ACC112 (cell line): ENCODE data around the gene MINDY3.
"Not testable (repeated sequence)": the region's sequence is repeated elsewhere in the genome, so short reads cannot be mapped to it uniquely, and the experiment has no call there.

Experiments
- H2AFZ ChIP-seq: fragments of 200-600 bp; sonication (generic); one replicate; pipeline ENCODE4 v1.6.0; 2017; ENCODE audit warnings: antibody characterized with exemption, low read length; ENCODE audit not compliant: unreplicated experiment
- H3K27ac ChIP-seq: fragments of 200-600 bp; sonication (generic); 2 replicates; pipeline ENCODE4 v1.5.1; 2014; ENCODE audit warnings: low read depth, mild to moderate bottlenecking, antibody characterized with exemption, low read length, moderate library complexity
- H3K27me3 ChIP-seq: fragments of 200-600 bp; sonication (generic); 2 replicates; pipeline ENCODE4 v1.6.1; 2014; ENCODE audit warnings: mild to moderate bottlenecking, antibody characterized with exemption, low read length, moderate library complexity, mixed read lengths; ENCODE audit not compliant: insufficient read depth
- H3K36me3 ChIP-seq: fragments of 200-600 bp; sonication (generic); 2 replicates; pipeline ENCODE4 v1.6.1; 2016; ENCODE audit warnings: mild to moderate bottlenecking, antibody characterized with exemption, low read length, moderate library complexity, mixed read lengths; ENCODE audit not compliant: insufficient read depth
- H3K4me1 ChIP-seq: fragments of 200-600 bp; sonication (generic); one replicate; pipeline ENCODE4 v1.6.1; 2016; ENCODE audit warnings: low read length, mixed read lengths; ENCODE audit not compliant: insufficient read depth, unreplicated experiment, control insufficient read depth
- H3K4me3 ChIP-seq: fragments of 200-600 bp; sonication (generic); 2 replicates; pipeline ENCODE4 v1.5.1; 2014; ENCODE audit warnings: mild to moderate bottlenecking, low read depth, low read length
- H3K79me2 ChIP-seq: fragments of 200-600 bp; sonication (generic); one replicate; pipeline ENCODE4 v1.6.0; 2016; ENCODE audit warnings: low read length; ENCODE audit not compliant: control insufficient read depth, unreplicated experiment, insufficient read depth

Gene MINDY3

DNA sequence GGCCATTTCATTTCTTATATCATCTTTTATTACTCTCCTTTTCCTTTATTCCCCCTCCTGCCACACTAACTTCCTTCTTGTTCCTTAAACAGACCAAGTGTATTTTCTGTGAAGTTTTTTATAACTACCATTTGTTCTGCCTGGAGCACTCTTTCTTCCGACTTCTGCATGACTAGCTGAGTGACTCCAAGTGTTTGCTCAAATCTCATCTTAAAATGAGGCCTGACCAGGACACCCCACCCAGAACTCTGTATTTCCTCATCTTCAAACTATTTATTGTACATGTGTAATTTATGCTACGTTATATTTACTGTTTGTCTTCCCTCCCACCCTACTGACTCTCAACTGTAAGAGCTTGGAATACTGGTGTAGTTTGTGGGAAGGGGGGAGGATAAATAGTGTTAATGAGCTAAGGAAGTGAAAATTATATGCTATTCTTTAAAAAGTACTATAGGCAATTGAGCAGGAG, 3.2 kb downstream of the MINDY3 start:
- Histone ChIP-seq H3K36me3 (no peaks in the 10 kb centered on the region), H2AFZ (no peak overlapping the region), H3K27ac (no peak overlapping the region), H3K79me2 (peaks cover 65% of the 10 kb centered on the region), H3K4me1 (peaks cover 13% of the 10 kb centered on the region), H3K4me3 (no peak overlapping the region), H3K27me3 (no peaks in the 10 kb centered on the region)

DNA sequence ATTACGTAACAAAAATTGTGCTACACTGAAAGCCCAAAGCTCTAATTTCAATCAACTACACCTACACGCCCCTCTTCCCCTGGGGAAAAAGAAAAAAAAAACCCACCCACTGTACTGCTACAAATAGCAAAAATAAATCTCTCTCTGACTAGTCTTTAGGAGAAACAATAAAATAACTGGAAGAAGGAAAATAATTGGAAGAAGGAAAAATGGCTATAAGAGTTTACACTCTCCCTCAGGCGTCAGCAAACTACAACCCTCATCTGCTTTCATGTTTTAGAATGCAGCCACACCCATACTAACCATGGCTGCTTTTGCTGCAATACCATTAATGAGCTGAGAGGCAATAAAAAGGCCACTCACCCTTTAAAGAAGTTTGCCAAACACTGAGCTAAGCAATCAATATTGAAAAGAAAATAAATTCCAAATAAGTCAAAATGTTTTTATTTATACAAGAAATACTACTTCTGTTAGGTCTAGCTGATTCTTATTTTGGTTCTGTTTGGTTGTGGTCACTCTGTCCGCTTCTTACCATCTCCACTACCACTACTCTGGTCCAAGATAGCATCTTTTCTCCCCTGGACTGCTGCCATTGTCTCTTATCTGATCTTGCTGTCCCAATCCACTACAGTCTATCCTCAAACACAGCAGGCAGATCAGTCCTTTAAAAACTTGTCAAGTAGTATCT, 3.8 kb downstream of the MINDY3 start:
- Histone ChIP-seq H3K4me3 (no peak overlapping the region), H3K4me1 (peaks cover 13% of the 10 kb centered on the region), H3K27me3 (no peaks in the 10 kb centered on the region), H3K79me2 (peaks cover 72% of the 10 kb centered on the region), H3K36me3 (0 out of 2 replicates have a peak, but pooled peaks cover 3% of the 10 kb centered on the region), H2AFZ (no peak overlapping the region), H3K27ac (no peak overlapping the region)

DNA sequence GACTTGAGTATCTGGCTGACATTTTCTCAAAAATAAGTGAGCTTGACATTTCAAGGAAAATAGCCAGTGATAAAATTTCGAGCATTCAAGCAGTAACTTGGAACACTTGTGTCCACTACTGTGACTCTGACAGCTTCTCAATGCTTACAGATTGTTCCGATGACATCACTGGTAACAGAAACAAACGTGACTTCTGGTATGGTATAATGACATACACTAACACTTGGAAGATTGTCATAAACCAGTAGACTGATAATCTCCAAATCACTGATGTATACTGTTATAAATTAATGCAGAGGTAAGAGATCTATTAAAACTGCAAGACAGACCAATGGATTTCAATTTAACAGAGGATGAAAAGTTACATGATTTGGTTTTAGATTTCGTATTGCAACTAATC, 6.5 kb downstream of the MINDY3 start:
- H3K36me3 ChIP-seq: 0 out of 2 replicates have a peak, but pooled peaks cover 3% of the 10 kb centered on the region
- no peak overlapping the region for H3K4me3 ChIP-seq
- peaks cover 69% of the 10 kb centered on the region for H3K79me2 ChIP-seq
- H3K4me1 ChIP-seq: peaks cover 11% of the 10 kb centered on the region
- H3K27me3 ChIP-seq: no peaks in the 10 kb centered on the region
- no peak overlapping the region for H3K27ac ChIP-seq
- no peak overlapping the region for H2AFZ ChIP-seq

DNA sequence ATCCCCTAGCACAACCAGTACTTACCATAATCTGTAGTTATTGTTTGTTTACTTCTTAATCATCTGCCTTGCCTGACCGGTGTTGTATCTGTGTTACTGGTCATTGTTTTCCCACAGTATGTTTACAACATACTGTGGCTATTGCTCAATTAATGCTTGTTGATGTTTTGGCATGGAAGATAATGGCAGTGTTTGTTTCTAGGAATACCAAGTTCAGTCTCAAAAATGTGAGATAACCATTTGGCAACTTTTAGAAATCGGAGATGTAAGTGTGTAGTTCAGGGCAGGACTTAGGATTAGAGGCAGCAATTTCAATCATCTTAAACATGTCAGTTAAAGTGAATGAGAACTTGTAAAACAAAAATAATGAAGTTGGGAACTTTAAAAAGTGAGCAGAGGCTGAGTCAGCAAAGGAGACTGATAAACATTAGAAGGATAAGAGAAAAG, 8.2 kb downstream of the MINDY3 start:
- Histone ChIP-seq H3K79me2 (peaks cover 55% of the 10 kb centered on the region), H3K36me3 (0 out of 2 replicates have a peak, but pooled peaks cover 3% of the 10 kb centered on the region), H3K4me3 (no peak overlapping the region), H3K27ac (no peak overlapping the region), H3K27me3 (no peaks in the 10 kb centered on the region), H3K4me1 (no peaks in the 10 kb centered on the region), H2AFZ (no peak overlapping the region)

DNA sequence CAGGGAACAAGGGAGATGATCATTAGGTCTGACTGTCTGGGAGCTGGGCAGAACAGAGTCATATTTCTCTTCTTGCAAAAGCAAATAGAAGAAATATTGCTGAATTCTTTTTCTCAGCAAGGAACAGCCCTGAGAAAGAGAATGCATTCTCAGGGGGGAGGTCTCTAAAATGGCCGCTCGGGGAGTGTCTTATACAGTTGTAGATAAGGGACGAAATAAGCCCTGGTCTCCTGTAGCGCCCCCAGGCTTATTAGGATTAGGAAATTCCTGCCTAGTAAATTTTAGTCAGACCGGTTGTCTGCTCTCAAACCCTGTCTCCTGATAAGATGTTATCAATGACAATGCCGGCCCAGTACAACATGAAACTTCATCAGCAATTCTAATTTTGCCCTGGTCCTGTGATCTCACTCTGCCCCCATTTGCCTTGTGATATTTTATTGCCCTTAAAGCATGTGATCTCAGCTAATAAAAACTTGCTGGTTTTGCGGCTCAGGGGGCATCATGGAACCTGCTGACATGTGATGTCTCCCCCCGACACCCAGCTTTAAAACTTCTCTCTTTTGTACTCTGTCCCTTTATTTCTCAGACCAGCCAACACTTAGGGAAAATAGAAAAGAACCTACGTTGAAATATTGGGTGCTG, 9.8 kb downstream of the MINDY3 start:
- not testable (repeated sequence) for H3K27ac ChIP-seq, H2AFZ ChIP-seq, H3K4me1 ChIP-seq, H3K27me3 ChIP-seq, H3K4me3 ChIP-seq, H3K36me3 ChIP-seq
- peaks cover 46% of the 10 kb centered on the region for H3K79me2 ChIP-seq

DNA sequence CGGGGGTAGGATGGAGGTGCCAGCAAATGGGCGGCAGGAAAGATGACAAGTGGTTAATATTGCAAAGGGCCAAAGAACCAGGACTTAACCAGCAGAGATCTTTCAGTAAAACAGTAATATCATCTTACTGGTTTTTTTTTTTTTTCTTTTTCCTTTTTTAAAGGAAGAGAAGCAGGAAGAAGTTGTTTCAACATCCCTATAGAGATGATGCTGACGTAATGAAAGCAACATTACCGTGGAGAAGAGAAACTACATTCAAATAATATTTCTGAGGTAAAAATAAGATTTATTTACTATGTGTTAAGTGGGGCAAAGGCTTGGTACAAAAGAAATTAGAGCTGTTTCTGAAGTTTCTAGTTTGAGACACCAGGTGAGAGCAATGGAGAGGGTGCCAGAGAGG, 11.0 kb downstream of the MINDY3 start:
- Histone ChIP-seq H3K79me2 (peaks cover 35% of the 10 kb centered on the region), H3K4me3 (no peak overlapping the region), H3K36me3 (0 out of 2 replicates have a peak, but pooled peaks cover 3% of the 10 kb centered on the region), H3K27me3 (no peaks in the 10 kb centered on the region), H2AFZ (no peak overlapping the region), H3K4me1 (no peaks in the 10 kb centered on the region), H3K27ac (no peak overlapping the region)

DNA sequence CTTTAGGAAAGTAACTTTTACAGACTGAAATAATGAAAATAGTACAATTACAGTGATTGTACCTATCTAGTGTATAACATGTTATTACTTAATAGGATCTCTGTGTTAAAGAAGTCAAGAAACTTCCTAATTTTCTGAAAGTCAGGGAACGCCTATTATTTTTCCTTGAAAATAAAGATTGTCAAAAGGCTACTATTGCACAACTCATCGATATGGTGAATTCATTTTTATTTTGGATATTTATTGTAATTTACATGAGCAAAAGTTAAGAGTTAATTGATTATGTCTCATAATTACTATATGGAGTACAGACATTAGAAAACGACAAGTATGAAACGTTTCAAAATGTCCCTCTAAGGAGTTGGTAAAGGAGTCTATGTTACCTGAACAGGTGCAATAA, 12.8 kb downstream of the MINDY3 start:
- peaks cover 22% of the 10 kb centered on the region for H3K79me2 ChIP-seq
- H2AFZ ChIP-seq: no peak overlapping the region
- H3K4me1 ChIP-seq: peaks cover 8% of the 10 kb centered on the region
- no peak overlapping the region for H3K4me3 ChIP-seq
- H3K36me3 ChIP-seq: 0 out of 2 replicates have a peak, but pooled peaks cover 3% of the 10 kb centered on the region
- no peak overlapping the region for H3K27ac ChIP-seq
- no peaks in the 10 kb centered on the region for H3K27me3 ChIP-seq

DNA sequence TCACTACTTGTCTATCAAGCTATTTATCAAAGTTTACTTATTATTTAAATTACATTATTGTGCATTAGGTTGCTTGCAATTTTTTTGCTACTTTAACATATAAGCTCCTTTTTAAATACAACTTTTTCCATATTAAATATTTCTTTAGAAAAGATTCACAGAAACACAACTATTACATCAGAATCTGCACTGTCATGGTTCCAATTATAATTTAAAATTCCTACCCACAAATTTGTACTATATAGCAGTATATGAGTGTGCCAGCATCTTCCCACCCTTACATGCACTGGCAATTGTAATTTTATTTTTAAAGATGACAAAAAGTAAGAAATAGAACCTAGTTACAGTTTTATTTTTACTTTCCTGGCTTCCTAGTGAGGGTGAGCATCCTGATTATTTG, 15.8 kb downstream of the MINDY3 start:
- Histone ChIP-seq H3K27ac (no peak overlapping the region), H3K79me2 (peaks cover 4% of the 10 kb centered on the region), H3K4me3 (no peak overlapping the region), H2AFZ (no peak overlapping the region), H3K4me1 (peaks cover 10% of the 10 kb centered on the region), H3K27me3 (no peaks in the 10 kb centered on the region), H3K36me3 (no peaks in the 10 kb centered on the region)

DNA sequence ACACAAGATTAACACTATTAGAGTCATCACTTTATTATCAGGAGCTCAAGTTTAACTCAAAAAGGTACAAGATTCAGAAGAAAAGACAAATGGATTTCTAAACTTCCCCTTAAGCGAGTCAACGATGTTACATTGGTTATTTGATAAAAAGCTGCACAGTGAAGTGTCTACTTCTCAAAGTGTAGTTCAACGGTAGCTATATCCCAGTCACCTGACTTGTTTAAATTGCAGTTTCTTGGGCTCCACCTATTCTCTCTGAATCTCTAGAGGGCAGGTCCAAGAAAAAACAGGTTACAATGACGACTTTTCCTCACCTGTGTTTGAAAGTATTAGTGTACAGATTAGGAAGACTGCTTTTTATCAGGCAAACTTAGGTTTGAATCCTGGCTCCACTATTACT, 16.6 kb downstream of the MINDY3 start:
- Histone ChIP-seq H3K27ac (no peak overlapping the region), H3K79me2 (peaks cover 4% of the 10 kb centered on the region), H3K36me3 (no peaks in the 10 kb centered on the region), H3K4me1 (peaks cover 10% of the 10 kb centered on the region), H2AFZ (no peak overlapping the region), H3K4me3 (no peak overlapping the region), H3K27me3 (no peaks in the 10 kb centered on the region)

DNA sequence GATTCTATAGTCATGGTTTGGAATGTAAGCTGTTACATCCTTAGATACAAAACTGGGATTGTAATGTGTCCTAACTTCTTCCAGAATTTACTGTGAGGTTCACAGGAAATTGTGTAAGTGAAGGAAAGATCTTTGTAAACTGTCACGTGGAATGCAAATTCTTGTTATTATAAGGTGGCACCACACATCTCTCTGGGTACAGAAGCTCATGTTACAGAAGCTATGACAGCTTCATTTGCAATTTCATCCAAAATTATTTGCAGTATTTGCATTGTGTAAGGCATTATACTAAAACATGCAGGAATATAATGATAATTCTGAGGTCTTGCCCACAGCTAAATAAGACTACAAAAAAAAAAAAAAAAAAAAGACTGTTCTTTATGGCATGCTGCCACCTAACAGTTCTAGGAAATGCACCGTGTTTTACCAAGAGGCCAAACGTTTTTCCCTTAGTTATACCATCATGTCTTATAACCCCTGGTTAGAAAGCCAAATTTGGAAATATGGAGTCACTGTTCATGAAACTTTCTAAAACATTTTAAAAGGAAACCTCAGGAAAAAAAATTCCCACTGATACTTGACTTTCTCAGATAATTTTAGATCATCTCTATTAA, 17.6 kb downstream of the MINDY3 start:
- peaks cover 4% of the 10 kb centered on the region for H3K79me2 ChIP-seq
- peaks cover 10% of the 10 kb centered on the region for H3K4me1 ChIP-seq
- H3K27me3 ChIP-seq: no peaks in the 10 kb centered on the region
- H3K36me3 ChIP-seq: no peaks in the 10 kb centered on the region
- H3K4me3 ChIP-seq: no peak overlapping the region
- H3K27ac ChIP-seq: no peak overlapping the region
- no peak overlapping the region for H2AFZ ChIP-seq
